ENCODE data around the gene TP53INP2. TPM values are rescaled to one million over a fixed set of nuclear protein-coding genes. Genes with fewer than 3 reads are reported as not detected.

TP53INP2 gene
- total RNA-seq, 1 donor from 2014 or later = 14.5 TPM

DNA sequence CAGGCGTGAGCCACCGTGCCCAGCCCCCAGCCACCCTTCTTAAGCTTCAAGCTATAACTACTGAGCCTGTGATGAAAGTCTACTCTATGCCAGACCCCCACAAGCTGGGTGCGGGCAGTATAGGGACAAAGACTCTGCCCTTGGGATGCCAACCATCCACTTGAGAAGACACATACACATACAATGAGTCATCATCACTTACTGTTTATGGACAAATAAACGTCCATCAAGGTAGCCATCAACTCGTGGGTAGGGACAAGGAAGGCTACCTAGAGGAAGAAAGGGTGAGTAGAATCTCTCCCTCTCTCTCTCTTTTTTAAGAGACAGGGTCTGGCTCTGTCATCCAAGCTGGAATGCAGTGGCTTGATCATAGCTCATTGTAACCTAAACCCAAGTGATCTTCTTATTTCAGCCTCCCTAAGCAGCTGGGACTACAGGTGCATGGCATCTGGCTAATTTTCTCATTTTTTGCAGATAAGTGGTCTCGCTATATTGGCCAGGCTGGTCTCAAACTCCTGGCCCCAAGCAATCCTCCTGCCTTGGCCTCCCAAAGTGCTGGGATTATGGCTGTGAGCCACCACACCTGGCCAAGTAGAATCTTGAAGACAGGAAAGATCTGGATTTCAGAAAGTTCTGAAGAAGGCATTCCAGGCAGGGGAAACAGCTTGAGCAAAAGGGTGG lies 2.6 kb upstream of the TP53INP2 start:
- Histone ChIP-seq H3K4me1 (peaks cover 24% of the 10 kb centered on the region), H3K36me3 (no peaks in the 10 kb centered on the region), H3K27me3 (no peaks in the 10 kb centered on the region), H3K27ac (no peak overlapping the region), H3K9me3 (no peaks in the 10 kb centered on the region), H3K4me3 (no peak overlapping the region)
- intact Hi-C loops (cut with DNase I) = loop anchor here (10.0 kb wide), 1 partner anchor 167 kb away; no protein-coding TSS in a partner anchor
- DNase-seq (ENCODE audit: extremely low spot score in 2 of 2) = no peak
- TF ChIP-seq, protein P1, sequence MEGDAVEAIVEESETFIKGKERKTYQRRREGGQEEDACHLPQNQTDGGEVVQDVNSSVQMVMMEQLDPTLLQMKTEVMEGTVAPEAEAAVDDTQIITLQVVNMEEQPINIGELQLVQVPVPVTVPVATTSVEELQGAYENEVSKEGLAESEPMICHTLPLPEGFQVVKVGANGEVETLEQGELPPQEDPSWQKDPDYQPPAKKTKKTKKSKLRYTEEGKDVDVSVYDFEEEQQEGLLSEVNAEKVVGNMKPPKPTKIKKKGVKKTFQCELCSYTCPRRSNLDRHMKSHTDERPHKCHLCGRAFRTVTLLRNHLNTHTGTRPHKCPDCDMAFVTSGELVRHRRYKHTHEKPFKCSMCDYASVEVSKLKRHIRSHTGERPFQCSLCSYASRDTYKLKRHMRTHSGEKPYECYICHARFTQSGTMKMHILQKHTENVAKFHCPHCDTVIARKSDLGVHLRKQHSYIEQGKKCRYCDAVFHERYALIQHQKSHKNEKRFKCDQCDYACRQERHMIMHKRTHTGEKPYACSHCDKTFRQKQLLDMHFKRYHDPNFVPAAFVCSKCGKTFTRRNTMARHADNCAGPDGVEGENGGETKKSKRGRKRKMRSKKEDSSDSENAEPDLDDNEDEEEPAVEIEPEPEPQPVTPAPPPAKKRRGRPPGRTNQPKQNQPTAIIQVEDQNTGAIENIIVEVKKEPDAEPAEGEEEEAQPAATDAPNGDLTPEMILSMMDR (IDR thresholded peaks at IDR 0.05) = no peak
- no peak for TF ChIP-seq POLR2A (IDR thresholded peaks at IDR 0.05)
- no peak for TF ChIP-seq POLR2AphosphoS5 (IDR thresholded peaks at IDR 0.05; ENCODE audit: insufficient read depth in 1 of 2, low read depth in 1 of 2)

DNA sequence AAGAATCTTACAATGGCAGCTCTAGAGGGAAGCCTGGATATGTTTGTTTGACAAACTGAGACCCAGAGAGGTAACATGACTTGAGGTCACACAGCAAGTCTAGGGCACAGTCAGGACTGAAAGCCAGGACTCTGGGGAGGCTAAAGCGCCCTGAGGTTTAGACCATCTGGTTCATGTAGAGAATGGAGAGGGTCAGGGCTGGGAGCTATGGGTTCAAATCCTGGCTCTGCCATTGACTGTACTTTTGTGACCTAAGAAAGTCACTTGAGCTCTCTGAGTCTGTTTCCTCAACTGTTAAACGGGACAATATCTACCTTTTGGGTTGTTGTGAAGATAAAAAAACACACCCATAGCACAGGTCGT lies 1.1 kb upstream of the TP53INP2 start:
- Histone ChIP-seq H3K4me3 (peak overlapping the region; percentile 89 to 96), H3K9me3 (no peaks in the 10 kb centered on the region), H3K36me3 (no peaks in the 10 kb centered on the region), H3K27ac (peak overlapping the region; percentile 99), H3K4me1 (peaks cover 24% of the 10 kb centered on the region), H3K27me3 (no peaks in the 10 kb centered on the region)
- TF ChIP-seq POLR2A (IDR thresholded peaks at IDR 0.05) = no peak
- TF ChIP-seq, protein P1 (IDR thresholded peaks at IDR 0.05) = no peak
- no peak for TF ChIP-seq POLR2AphosphoS5 (IDR thresholded peaks at IDR 0.05; ENCODE audit: insufficient read depth in 1 of 2, low read depth in 1 of 2)
- DNase-seq (ENCODE audit: extremely low spot score in 2 of 2) = no peak
- intact Hi-C loops (cut with DNase I) = loop anchor here (10.0 kb wide), 1 partner anchor 168 kb away; no protein-coding TSS in a partner anchor

DNA sequence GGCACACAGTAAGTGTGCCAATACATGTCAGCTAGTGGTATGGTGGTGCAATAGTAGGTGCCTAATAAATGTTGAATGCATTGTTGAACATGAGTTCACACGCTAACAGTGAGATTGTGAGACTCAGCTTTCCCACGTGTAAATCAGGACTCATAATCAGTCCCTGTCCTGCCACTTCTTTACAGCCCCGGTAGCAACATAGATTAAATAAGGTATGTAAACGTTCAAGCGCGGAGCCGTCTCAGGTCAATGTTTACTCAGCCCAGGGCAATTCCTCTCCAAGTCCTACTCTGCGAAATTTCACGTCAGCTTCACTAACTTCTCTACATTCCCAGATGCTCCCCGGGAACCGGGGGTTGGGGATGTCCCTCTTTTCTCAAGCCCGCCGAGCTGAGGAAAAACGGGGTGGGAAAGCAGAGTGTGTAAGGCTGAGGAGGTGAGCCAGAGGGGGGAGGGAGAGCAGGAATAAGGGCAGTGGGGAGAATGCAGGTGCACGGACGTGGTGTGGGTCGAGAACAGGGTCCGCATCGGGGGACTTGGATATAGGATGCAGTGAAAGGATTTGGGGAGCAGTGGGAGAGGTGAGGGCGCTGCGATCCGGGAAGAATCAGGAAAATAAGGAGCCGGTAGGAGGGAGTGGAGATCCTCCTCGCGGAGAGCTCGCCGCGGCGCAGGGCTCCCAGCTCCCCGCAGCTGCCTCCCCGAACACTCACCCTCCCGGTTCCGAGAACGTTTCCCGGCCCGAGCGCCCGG lies 544 bp upstream of the TP53INP2 start:
- Histone ChIP-seq H3K9me3 (no peaks in the 10 kb centered on the region), H3K27me3 (no peaks in the 10 kb centered on the region), H3K27ac (peak overlapping the region; percentile 99), H3K4me3 (peak overlapping the region; percentile 89 to 96), H3K36me3 (no peaks in the 10 kb centered on the region), H3K4me1 (peaks cover 24% of the 10 kb centered on the region)
- DNase-seq (ENCODE audit: extremely low spot score in 2 of 2) = peak in 1 of 2 donors; percentile 90
- intact Hi-C loops (cut with DNase I) = loop anchor here (10.0 kb wide), 1 partner anchor 169 kb away; no protein-coding TSS in a partner anchor
- TF ChIP-seq, protein P1 (IDR thresholded peaks at IDR 0.05) = no peak
- no peak for TF ChIP-seq POLR2A (IDR thresholded peaks at IDR 0.05)
- TF ChIP-seq POLR2AphosphoS5 (IDR thresholded peaks at IDR 0.05; ENCODE audit: insufficient read depth in 1 of 2, low read depth in 1 of 2) = no peak

DNA sequence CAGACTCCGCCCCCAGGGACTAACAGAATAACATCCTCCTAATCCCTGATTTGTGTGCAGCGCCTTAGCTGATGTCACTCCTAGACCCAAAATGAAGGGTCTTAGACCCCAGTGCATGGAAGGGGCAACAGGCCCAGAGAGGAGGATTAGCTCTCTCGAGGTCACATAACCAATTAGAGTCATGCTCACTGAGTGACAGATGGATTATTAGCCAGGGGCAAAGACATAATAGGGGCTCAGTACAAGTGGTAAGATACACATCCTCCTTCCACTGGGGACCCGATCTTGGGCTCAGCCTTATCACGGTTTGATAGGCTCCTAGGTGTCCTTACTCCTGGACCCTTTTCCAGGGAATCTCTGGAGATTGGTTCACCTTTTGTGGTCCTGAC lies 858 bp downstream of the TP53INP2 start:
- no peak for DNase-seq (ENCODE audit: extremely low spot score in 2 of 2)
- Histone ChIP-seq H3K27me3 (no peaks in the 10 kb centered on the region), H3K27ac (peak overlapping the region; percentile 99), H3K36me3 (no peaks in the 10 kb centered on the region), H3K9me3 (no peaks in the 10 kb centered on the region), H3K4me3 (peak overlapping the region; percentile 89 to 96), H3K4me1 (peaks cover 24% of the 10 kb centered on the region)
- TF ChIP-seq, protein P1 (IDR thresholded peaks at IDR 0.05) = no peak
- TF ChIP-seq POLR2A (IDR thresholded peaks at IDR 0.05) = no peak
- no peak for TF ChIP-seq POLR2AphosphoS5 (IDR thresholded peaks at IDR 0.05; ENCODE audit: insufficient read depth in 1 of 2, low read depth in 1 of 2)
- intact Hi-C loops (cut with DNase I) = loop anchor here (10.0 kb wide), 1 partner anchor 170 kb away; no protein-coding TSS in a partner anchor
